UCSD-AML1 (cell line): Measurements from ENCODE around the gene ERVV-1.
"Not testable (repeated sequence)": the region's sequence is repeated elsewhere in the genome, so short reads cannot be mapped to it uniquely, and the experiment has no call there.

Experiments used
- DNase-seq: peaks from one replicate; lab custom pipeline; 2025; ENCODE audit not compliant: unreplicated experiment; lab: John Stamatoyannopoulos, UW

The ERVV-1 gene

GRCh38 chr19:53013621-53014020, at the start of gene ERVV-1:
Gene ERVV-1, plus strand, starts transcription at chr19:53013921. Its CDS starts 170 bp downstream, at chr19:53014091.
- no peak for DNase-seq

- no peak for DNase-seq
Observed at GRCh38 chr19:52967772-52968171, 45.9 kb upstream of the ERVV-1 start.

- DNase-seq, result no peak
Observed at GRCh38 chr19:52981329-52981728, 32.4 kb upstream of the ERVV-1 start.

GRCh38 chr19:52983167-52983566, 30.6 kb upstream of the ERVV-1 start:
- not testable (repeated sequence) for DNase-seq

- no peak for DNase-seq
Observed at GRCh38 chr19:52987221-52987620, 26.5 kb upstream of the ERVV-1 start.

GRCh38 chr19:52988506-52988905, 25.2 kb upstream of the ERVV-1 start:
- no peak for DNase-seq

- DNase-seq, result no peak
Observed at GRCh38 chr19:52990759-52991418, 22.8 kb upstream of the ERVV-1 start.

GRCh38 chr19:52991484-52991883, 22.2 kb upstream of the ERVV-1 start:
- no peak for DNase-seq

GRCh38 chr19:52992109-52993004, 21.4 kb upstream of the ERVV-1 start:
- no peak for DNase-seq

GRCh38 chr19:52993342-52994178, 20.2 kb upstream of the ERVV-1 start:
- DNase-seq, result peak; percentile 66

- no peak for DNase-seq
Observed at GRCh38 chr19:52995711-52996110, 18.0 kb upstream of the ERVV-1 start.

GRCh38 chr19:52997975-52998374, 15.7 kb upstream of the ERVV-1 start:
- DNase-seq, result no peak

- no peak for DNase-seq
Observed at GRCh38 chr19:53002479-53002878, 11.2 kb upstream of the ERVV-1 start.

- DNase-seq, result no peak
Observed at GRCh38 chr19:53004242-53004641, 9.5 kb upstream of the ERVV-1 start.

- no peak for DNase-seq
Observed at GRCh38 chr19:53007200-53007599, 6.5 kb upstream of the ERVV-1 start.

GRCh38 chr19:53007606-53008005, 6.1 kb upstream of the ERVV-1 start:
- no peak for DNase-seq

GRCh38 chr19:53008061-53008778, 5.5 kb upstream of the ERVV-1 start:
- DNase-seq, result no peak

- DNase-seq, result no peak
Observed at GRCh38 chr19:53010494-53010893, 3.2 kb upstream of the ERVV-1 start.

- DNase-seq, result no peak
Observed at GRCh38 chr19:53012006-53012405, 1.7 kb upstream of the ERVV-1 start.

GRCh38 chr19:53015159-53015558, 1.4 kb downstream of the ERVV-1 start:
- DNase-seq, result no peak

GRCh38 chr19:53015730-53016129, 2.0 kb downstream of the ERVV-1 start:
- no peak for DNase-seq
